PFSK-1 (cell line): ENCODE results near the gene CAVIN2.

Experiments
- FOXP2 ChIP-seq: optimal IDR thresholded peaks from 2 replicates; pipeline ENCODE3; 2011; ENCODE audit warnings: borderline replicate concordance, control low read depth, inconsistent platforms; ENCODE audit not compliant: insufficient read depth; ENCODE audit errors: extremely low read length, extremely low read depth
- POLR2AphosphoS5 ChIP-seq: IDR thresholded peaks from 2 replicates; pipeline ENCODE4 v1.6.1; 2012; ENCODE audit warnings: low read depth, mild to moderate bottlenecking, control low read depth, low read length, moderate library complexity
- SIN3A ChIP-seq: IDR thresholded peaks from 2 replicates; pipeline ENCODE4 v1.6.1; 2012; ENCODE audit warnings: mild to moderate bottlenecking, low read length, moderate library complexity, borderline replicate concordance; ENCODE audit not compliant: insufficient read depth
- TAF1 ChIP-seq: IDR thresholded peaks from 2 replicates; pipeline ENCODE4 v1.6.1; 2012; ENCODE audit warnings: low read length, control low read depth, borderline replicate concordance; ENCODE audit not compliant: insufficient read depth
- TF ChIP-seq, protein P1 (sequence below), 2 experiments: IDR thresholded peaks; 2 replicates each; pipeline versions ENCODE4 v1.6.1 to v1.8.0; 2011 to 2012; ENCODE audit warnings: low read depth in 2 of 2, low read length in 2 of 2, control low read depth in 1 of 2, inconsistent platforms in 1 of 2, mild to moderate bottlenecking in 1 of 2, moderate library complexity in 1 of 2; ENCODE audit not compliant: insufficient read depth in 1 of 2

CAVIN2 gene

DNA sequence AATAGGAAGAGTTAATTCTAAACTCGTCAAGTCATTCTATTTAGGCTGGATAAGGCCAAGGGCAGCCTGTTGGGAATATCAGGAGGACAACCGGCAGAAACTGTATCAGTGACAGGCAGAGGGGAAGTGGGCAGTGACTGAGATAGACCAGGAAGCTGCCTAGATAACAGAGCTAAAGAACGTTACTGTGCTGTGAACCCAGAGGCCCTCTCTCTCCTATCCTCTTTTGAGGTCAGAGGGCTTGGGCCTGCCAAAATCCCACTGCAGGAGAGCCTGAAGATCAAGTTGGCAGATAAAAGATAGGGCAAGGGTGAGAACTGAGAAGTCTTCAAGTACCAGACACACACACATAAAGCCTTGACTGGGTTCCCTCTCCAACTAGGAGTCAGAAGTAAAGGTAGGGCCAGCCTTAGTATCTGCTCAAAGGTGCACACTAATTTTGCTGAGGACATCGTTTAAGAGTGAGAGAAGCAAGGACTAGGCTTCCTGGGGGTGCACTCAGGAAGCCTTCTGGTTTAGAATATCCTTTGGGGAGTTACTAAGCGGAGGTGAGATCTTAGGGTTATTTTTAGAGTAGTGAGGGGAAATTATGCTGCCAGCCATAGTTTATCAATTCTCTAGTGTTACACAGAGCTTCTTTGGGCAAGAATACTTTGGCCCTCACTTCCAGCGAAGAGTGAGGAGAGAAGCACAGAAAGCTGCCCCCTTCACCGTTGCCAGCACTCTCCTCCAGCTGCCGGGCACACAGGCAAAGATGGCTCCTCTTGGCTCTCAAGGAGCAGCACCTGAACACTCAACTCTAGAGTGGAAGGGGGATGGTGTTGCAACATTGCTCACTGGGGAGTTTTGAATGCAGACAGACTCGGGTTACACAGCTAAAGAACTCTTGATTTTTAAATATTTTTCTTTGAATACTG, 9.8 kb downstream of the CAVIN2 start:
- TF ChIP-seq TAF1: no peak
- TF ChIP-seq POLR2AphosphoS5: no peak
- no peak for TF ChIP-seq FOXP2

DNA sequence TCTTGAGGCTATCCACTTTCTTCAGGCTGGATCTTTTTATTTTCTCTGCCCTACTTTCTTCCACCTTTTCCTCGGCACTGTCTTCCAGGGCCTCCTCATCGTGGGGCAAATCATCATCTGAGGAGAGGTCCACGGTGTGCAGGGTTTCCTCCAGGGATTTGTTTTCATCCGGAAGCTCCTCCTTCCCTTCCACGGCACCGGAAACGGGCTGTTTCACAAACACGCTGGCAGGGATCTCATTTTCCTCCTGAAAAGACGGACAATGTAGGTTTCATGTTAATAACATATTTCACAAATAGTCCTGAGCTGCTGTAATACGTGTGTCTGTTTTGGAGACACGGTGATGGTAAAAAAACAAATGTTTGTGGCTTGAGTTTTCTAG, 10.4 kb downstream of the CAVIN2 start:
- no peak for TF ChIP-seq POLR2AphosphoS5
- TF ChIP-seq FOXP2: no peak
- TF ChIP-seq, protein P1, sequence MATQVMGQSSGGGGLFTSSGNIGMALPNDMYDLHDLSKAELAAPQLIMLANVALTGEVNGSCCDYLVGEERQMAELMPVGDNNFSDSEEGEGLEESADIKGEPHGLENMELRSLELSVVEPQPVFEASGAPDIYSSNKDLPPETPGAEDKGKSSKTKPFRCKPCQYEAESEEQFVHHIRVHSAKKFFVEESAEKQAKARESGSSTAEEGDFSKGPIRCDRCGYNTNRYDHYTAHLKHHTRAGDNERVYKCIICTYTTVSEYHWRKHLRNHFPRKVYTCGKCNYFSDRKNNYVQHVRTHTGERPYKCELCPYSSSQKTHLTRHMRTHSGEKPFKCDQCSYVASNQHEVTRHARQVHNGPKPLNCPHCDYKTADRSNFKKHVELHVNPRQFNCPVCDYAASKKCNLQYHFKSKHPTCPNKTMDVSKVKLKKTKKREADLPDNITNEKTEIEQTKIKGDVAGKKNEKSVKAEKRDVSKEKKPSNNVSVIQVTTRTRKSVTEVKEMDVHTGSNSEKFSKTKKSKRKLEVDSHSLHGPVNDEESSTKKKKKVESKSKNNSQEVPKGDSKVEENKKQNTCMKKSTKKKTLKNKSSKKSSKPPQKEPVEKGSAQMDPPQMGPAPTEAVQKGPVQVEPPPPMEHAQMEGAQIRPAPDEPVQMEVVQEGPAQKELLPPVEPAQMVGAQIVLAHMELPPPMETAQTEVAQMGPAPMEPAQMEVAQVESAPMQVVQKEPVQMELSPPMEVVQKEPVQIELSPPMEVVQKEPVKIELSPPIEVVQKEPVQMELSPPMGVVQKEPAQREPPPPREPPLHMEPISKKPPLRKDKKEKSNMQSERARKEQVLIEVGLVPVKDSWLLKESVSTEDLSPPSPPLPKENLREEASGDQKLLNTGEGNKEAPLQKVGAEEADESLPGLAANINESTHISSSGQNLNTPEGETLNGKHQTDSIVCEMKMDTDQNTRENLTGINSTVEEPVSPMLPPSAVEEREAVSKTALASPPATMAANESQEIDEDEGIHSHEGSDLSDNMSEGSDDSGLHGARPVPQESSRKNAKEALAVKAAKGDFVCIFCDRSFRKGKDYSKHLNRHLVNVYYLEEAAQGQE (IDR thresholded peaks at IDR 0.05; ENCODE audit: insufficient read depth in 1 of 2, low read depth in 2 of 2, low read length in 2 of 2): no peak
- no peak for TF ChIP-seq TAF1
- TF ChIP-seq SIN3A: no peak

DNA sequence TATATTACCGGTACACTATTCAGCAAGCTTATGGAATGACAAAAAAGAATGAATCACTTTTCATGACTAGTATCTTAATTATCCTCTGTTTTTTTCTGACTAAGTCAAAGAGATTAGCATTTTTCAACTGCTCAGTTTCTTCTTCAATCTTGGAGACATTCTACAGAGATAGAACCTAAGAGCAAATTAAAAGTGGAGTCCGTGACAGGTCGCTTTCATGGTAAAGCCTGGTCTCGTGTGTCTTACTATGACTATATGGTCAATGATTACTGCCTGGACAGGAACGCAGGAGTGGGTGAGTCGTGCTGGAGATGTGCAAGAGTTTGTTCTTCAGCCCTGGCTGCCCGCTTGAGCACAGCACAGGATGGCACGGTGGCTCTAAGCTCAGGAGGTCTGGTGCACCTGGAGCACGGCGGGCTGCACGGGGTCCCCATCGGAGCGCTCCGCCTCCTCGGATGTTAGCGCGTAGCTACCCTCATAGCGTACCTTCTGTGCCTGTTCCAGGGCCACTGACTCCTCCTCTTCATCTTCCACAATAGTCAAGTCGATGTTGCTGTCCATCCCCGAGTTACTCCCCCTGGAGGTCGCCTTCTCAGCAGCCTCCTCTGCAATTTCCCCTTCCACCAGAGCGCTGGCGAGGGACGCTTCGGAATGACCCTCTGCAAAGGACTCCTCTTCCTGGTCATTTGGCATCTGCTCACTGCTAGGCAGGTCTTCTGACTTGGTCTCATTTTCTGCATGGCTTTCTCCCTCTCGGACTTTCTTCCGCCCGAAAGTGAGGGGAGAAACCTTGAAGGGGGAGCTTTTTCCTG, 11.1 kb downstream of the CAVIN2 start:
- TF ChIP-seq, protein P1 (IDR thresholded peaks at IDR 0.05; ENCODE audit: insufficient read depth in 1 of 2, low read depth in 2 of 2, low read length in 2 of 2): no peak
- TF ChIP-seq TAF1 (no peak), POLR2AphosphoS5 (no peak), FOXP2 (no peak), SIN3A (no peak)

DNA sequence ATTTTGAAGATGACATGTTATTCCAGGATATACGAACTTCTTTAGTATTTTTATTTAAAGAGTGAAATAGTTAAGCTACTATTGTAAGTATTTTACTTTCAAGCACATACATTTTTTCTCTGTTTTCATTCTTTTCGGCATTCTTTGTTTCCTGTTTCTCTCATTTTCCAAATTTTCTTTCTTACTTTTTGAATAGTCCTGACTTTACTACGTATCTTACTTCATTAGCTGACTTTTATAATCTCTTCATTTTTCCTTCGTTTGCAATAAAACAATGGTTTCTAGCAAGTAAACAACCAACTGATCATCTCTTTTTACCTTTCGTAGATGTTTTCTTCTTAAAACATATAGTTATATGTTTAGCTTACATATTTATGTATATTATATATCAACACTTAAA, 11.8 kb downstream of the CAVIN2 start:
- no peak for TF ChIP-seq FOXP2
- no peak for TF ChIP-seq POLR2AphosphoS5
- no peak for TF ChIP-seq TAF1
- TF ChIP-seq, protein P1 (IDR thresholded peaks at IDR 0.05; ENCODE audit: insufficient read depth in 1 of 2, low read depth in 2 of 2, low read length in 2 of 2): no peak
- TF ChIP-seq SIN3A: no peak

DNA sequence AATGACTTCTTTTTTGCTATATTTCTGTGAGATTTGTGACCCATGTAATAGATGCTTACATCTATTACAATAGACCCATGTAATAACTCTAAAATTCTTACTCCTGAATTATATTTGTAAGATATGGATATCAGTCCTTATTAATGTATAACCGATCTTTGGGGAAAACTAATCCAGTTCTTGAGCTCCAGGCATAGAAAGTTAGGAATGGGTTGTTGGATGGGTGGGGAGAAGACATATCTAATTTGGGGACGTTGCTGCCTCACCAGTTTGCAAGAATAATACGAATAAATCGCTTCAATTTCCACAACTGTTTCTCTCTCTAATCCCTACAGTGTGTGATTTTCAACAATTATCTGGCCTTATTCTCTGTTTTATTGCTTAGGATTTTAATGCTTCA, 13.5 kb downstream of the CAVIN2 start:
- TF ChIP-seq FOXP2: no peak
- TF ChIP-seq, protein P1 (IDR thresholded peaks at IDR 0.05; ENCODE audit: insufficient read depth in 1 of 2, low read depth in 2 of 2, low read length in 2 of 2): no peak
- no peak for TF ChIP-seq SIN3A
- TF ChIP-seq TAF1: no peak
- TF ChIP-seq POLR2AphosphoS5: no peak
